Measurements from ENCODE around the gene PTPRR.

Gene PTPRR

DNA sequence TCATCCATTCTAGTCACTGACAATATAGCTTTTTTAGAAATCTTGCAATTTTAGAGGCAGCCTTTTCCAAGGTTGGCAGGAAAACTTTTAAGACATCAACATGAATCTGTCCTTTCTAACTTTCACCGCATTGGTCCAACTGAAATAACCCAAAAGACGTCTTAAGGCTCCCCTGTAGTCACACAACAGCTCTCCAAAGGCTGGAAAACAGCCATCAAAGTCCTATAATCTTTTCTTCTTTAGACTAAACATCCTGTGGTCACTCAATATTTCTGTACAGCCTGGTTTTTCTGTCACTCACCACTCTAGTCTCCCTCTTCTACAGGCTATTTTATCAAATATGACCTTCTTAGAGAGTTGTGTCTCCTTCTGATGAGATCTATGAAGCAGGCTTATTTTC is 278.8 kb downstream of the PTPRR start:
- no peak overlapping the region for H3K4me3 ChIP-seq (ENCODE audit: low read length)

DNA sequence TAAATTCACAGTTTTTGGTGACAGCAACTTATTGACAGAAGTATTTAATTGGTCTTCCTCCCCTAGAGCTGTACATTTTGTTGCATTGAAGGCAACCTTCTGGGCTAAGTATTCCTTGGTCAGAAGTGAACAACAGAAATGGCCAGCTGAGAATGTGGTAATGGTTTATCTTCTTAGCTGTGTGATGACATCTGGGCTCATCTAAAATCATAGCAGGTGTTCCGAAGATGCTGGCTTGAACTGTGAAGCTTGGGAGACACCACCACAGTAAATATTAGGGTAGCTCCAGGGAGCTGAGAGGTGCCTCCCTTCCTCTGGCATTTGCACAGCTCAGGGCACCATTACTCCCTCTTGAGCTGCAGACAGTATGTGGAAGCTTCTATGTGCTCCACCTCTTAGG is 279.6 kb downstream of the PTPRR start:
- no CpG with 5 or more reads among the region's 1 CpG for WGBS (ENCODE audit: extremely low coverage, insufficient coverage, low lambda C conversion rate)
- Histone ChIP-seq H3K79me1 (ENCODE audit: low read length) (no peaks in the 10 kb centered on the region), H3K23ac (ENCODE audit: low read length) (no peak overlapping the region), H3K79me2 (ENCODE audit: control insufficient read depth, insufficient read depth, low read length) (no peaks in the 10 kb centered on the region), H3K4me3 (ENCODE audit: low read length) (no peak overlapping the region), H3K18ac (ENCODE audit: low read length) (no peak overlapping the region), H2AK5ac (ENCODE audit: low read length) (no peak overlapping the region), H3K36me3 (ENCODE audit: control insufficient read depth, insufficient read depth, low read length) (no peaks in the 10 kb centered on the region), H4K5ac (ENCODE audit: low read length) (no peak overlapping the region), H4K8ac (ENCODE audit: low read depth, low read length) (no peak overlapping the region), H2BK5ac (ENCODE audit: low read length) (no peak overlapping the region), H3K4me1 (ENCODE audit: control insufficient read depth, low read depth, low read length) (no peaks in the 10 kb centered on the region), H3K27me3 (ENCODE audit: insufficient read depth, low read length, poor library complexity) (no peaks in the 10 kb centered on the region), H3K4ac (ENCODE audit: low read depth, low read length) (no peak overlapping the region), H3K27ac (ENCODE audit: low read depth, low read length) (no peak overlapping the region), H3K56ac (ENCODE audit: low read length) (no peak overlapping the region), H3K9ac (ENCODE audit: low read length) (no peak overlapping the region), H2BK120ac (ENCODE audit: low read depth, low read length) (no peak overlapping the region), H2BK15ac (replicated peaks; ENCODE audit: low read depth) (no peak overlapping the region), H3K4me2 (ENCODE audit: low read length) (no peak overlapping the region)
- no peak for DNase-seq

More for the DNA sequence above, 278.8 kb downstream of the PTPRR start:
- no CpG with 5 or more reads among the region's 2 CpGs for WGBS (ENCODE audit: extremely low coverage, insufficient coverage, low lambda C conversion rate)
- H3K56ac ChIP-seq (ENCODE audit: low read length): no peak overlapping the region
- no peak overlapping the region for H3K27ac ChIP-seq (ENCODE audit: low read depth, low read length)
- H3K4me1 ChIP-seq (ENCODE audit: control insufficient read depth, low read depth, low read length): no peaks in the 10 kb centered on the region
- H3K9ac ChIP-seq (ENCODE audit: low read length): no peak overlapping the region
- H3K79me1 ChIP-seq (ENCODE audit: low read length): no peaks in the 10 kb centered on the region
- H4K8ac ChIP-seq (ENCODE audit: low read depth, low read length): no peak overlapping the region
- H3K4ac ChIP-seq (ENCODE audit: low read depth, low read length): no peak overlapping the region
- H3K4me2 ChIP-seq (ENCODE audit: low read length): no peak overlapping the region
- no peak for DNase-seq
- no peaks in the 10 kb centered on the region for H3K79me2 ChIP-seq (ENCODE audit: control insufficient read depth, insufficient read depth, low read length)
- no peak overlapping the region for H2BK120ac ChIP-seq (ENCODE audit: low read depth, low read length)
- H4K5ac ChIP-seq (ENCODE audit: low read length): no peak overlapping the region
- no peak overlapping the region for H2BK5ac ChIP-seq (ENCODE audit: low read length)
- no peak overlapping the region for H3K23ac ChIP-seq (ENCODE audit: low read length)
- H2AK5ac ChIP-seq (ENCODE audit: low read length): no peak overlapping the region
- no peak overlapping the region for H2BK15ac ChIP-seq (replicated peaks; ENCODE audit: low read depth)
- no peak overlapping the region for H3K18ac ChIP-seq (ENCODE audit: low read length)
- no peaks in the 10 kb centered on the region for H3K27me3 ChIP-seq (ENCODE audit: insufficient read depth, low read length, poor library complexity)
- no peaks in the 10 kb centered on the region for H3K36me3 ChIP-seq (ENCODE audit: control insufficient read depth, insufficient read depth, low read length)

- H4K5ac ChIP-seq (ENCODE audit: low read length): no peak overlapping the region
- no peaks in the 10 kb centered on the region for H3K27me3 ChIP-seq (ENCODE audit: insufficient read depth, low read length, poor library complexity)
- no peak overlapping the region for H4K8ac ChIP-seq (ENCODE audit: low read depth, low read length)
- no peak overlapping the region for H2BK5ac ChIP-seq (ENCODE audit: low read length)
- no peaks in the 10 kb centered on the region for H3K79me2 ChIP-seq (ENCODE audit: control insufficient read depth, insufficient read depth, low read length)
- H3K79me1 ChIP-seq (ENCODE audit: low read length): no peaks in the 10 kb centered on the region
- no CpG with 5 or more reads among the region's 2 CpGs for WGBS (ENCODE audit: extremely low coverage, insufficient coverage, low lambda C conversion rate)
- no peak overlapping the region for H3K23ac ChIP-seq (ENCODE audit: low read length)
- H3K18ac ChIP-seq (ENCODE audit: low read length): no peak overlapping the region
- no peak overlapping the region for H3K56ac ChIP-seq (ENCODE audit: low read length)
- H3K4me2 ChIP-seq (ENCODE audit: low read length): no peak overlapping the region
- H3K4me1 ChIP-seq (ENCODE audit: control insufficient read depth, low read depth, low read length): no peaks in the 10 kb centered on the region
- H3K4ac ChIP-seq (ENCODE audit: low read depth, low read length): no peak overlapping the region
- no peak overlapping the region for H2BK120ac ChIP-seq (ENCODE audit: low read depth, low read length)
- no peaks in the 10 kb centered on the region for H3K36me3 ChIP-seq (ENCODE audit: control insufficient read depth, insufficient read depth, low read length)
- H3K9ac ChIP-seq (ENCODE audit: low read length): no peak overlapping the region
- no peak overlapping the region for H3K27ac ChIP-seq (ENCODE audit: low read depth, low read length)
- H2BK15ac ChIP-seq (replicated peaks; ENCODE audit: low read depth): no peak overlapping the region
- H2AK5ac ChIP-seq (ENCODE audit: low read length): no peak overlapping the region
- DNase-seq: no peak
- H3K4me3 ChIP-seq (ENCODE audit: low read length): no peak overlapping the region
These were observed 281.0 kb downstream of the PTPRR start for GRCh38 chr12:70639535-70639934.

GRCh38 chr12:70638639-70639360 is 281.7 kb downstream of the PTPRR start:
- Histone ChIP-seq H3K9ac (ENCODE audit: low read length) (no peak overlapping the region), H3K4ac (ENCODE audit: low read depth, low read length) (no peak overlapping the region), H3K27me3 (ENCODE audit: insufficient read depth, low read length, poor library complexity) (no peaks in the 10 kb centered on the region), H3K4me1 (ENCODE audit: control insufficient read depth, low read depth, low read length) (no peaks in the 10 kb centered on the region), H2AK5ac (ENCODE audit: low read length) (no peak overlapping the region), H3K23ac (ENCODE audit: low read length) (no peak overlapping the region), H4K5ac (ENCODE audit: low read length) (no peak overlapping the region), H3K27ac (ENCODE audit: low read depth, low read length) (no peak overlapping the region), H3K79me2 (ENCODE audit: control insufficient read depth, insufficient read depth, low read length) (no peaks in the 10 kb centered on the region), H3K56ac (ENCODE audit: low read length) (no peak overlapping the region), H2BK5ac (ENCODE audit: low read length) (no peak overlapping the region), H2BK120ac (ENCODE audit: low read depth, low read length) (no peak overlapping the region), H3K4me2 (ENCODE audit: low read length) (no peak overlapping the region), H3K36me3 (ENCODE audit: control insufficient read depth, insufficient read depth, low read length) (no peaks in the 10 kb centered on the region), H4K8ac (ENCODE audit: low read depth, low read length) (no peak overlapping the region), H2BK15ac (replicated peaks; ENCODE audit: low read depth) (no peak overlapping the region), H3K4me3 (ENCODE audit: low read length) (no peak overlapping the region), H3K79me1 (ENCODE audit: low read length) (no peaks in the 10 kb centered on the region), H3K18ac (ENCODE audit: low read length) (no peak overlapping the region)
- no CpG with 5 or more reads among the region's 1 CpG for WGBS (ENCODE audit: extremely low coverage, insufficient coverage, low lambda C conversion rate)
- DNase-seq: no peak

DNA sequence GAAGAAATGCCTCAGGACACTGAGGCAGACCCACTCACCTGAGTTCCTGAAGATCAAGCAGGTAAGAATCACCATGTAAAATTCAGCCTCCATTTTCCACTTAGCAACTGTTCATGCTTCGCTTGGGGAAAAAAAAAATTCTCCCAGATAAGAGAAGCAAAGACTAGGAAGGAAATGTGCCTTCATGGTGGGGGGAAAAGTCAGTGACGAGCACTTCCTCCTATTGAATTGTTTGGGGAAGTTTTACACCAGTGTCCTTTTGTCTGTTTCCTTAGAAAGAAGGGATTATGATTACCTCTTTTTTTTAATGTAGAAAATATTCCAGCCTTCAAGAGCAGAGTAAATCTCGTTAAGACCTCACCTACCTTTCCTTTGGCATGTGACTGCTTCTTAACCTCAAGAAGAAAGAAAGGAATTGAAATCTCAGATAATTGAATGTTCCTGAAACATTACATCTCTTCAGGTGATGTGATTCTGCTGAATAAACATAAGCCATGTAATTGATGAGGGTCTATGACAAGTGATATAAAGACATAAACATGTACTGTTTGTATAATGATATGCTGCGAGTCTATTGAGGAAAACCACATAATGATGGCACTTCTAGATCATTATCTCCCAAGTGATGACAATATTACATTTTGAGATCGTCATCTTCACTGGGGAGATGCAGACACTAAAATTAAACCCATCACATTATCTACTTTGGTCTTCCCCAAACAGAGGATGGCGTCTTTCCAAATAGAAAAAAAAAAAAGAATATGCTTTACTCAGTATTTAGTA is 283.0 kb downstream of the PTPRR start, which contains the start of gene PTPRB:
PTPRB (minus strand) TSS at position 127 of the 783 bp plus-strand sequence; CDS start at position 93, 34 bp downstream.
- Histone ChIP-seq H3K4me1 (ENCODE audit: control insufficient read depth, low read depth, low read length) (no peaks in the 10 kb centered on the region), H2AK5ac (ENCODE audit: low read length) (no peak within 1 kb of the TSS), H2BK120ac (ENCODE audit: low read depth, low read length) (no peak within 1 kb of the TSS), H3K23ac (ENCODE audit: low read length) (no peak within 1 kb of the TSS), H3K4me3 (ENCODE audit: low read length) (no peak within 1 kb of the TSS), H3K18ac (ENCODE audit: low read length) (no peak within 1 kb of the TSS), H3K4me2 (ENCODE audit: low read length) (no peak within 1 kb of the TSS), H3K27ac (ENCODE audit: low read depth, low read length) (no peak within 1 kb of the TSS), H4K8ac (ENCODE audit: low read depth, low read length) (no peak within 1 kb of the TSS), H3K79me2 (ENCODE audit: control insufficient read depth, insufficient read depth, low read length) (no peaks in the 10 kb centered on the region), H2BK5ac (ENCODE audit: low read length) (no peak within 1 kb of the TSS), H3K4ac (ENCODE audit: low read depth, low read length) (no peak within 1 kb of the TSS), H4K5ac (ENCODE audit: low read length) (no peak within 1 kb of the TSS), H3K56ac (ENCODE audit: low read length) (no peak within 1 kb of the TSS), H3K9ac (ENCODE audit: low read length) (no peak within 1 kb of the TSS), H2BK15ac (replicated peaks; ENCODE audit: low read depth) (no peak within 1 kb of the TSS), H3K27me3 (ENCODE audit: insufficient read depth, low read length, poor library complexity) (no peaks in the 10 kb centered on the region), H3K36me3 (ENCODE audit: control insufficient read depth, insufficient read depth, low read length) (no peaks in the 10 kb centered on the region), H3K79me1 (ENCODE audit: low read length) (no peaks in the 10 kb centered on the region)
- no peak for DNase-seq
- no CpG with 5 or more reads among the region's 6 CpGs for WGBS (ENCODE audit: extremely low coverage, insufficient coverage, low lambda C conversion rate)

Measured in mesendoderm (in vitro differentiated cells).